Activated T-cell treated with anti-CD3 and anti-CD28 coated beads, Interleukin-2, amount 50 U/mL, for 72 hours (primary cell): Measurements from ENCODE around the gene EPS8. TPM values are rescaled to one million over a fixed set of nuclear protein-coding genes. Genes with fewer than 3 reads are reported as not detected.

Experiments
- ATAC-seq, 2 donors: fragments of 150-1000 bp; cut with Tn5 transposase; replicated peaks in 1 of 2; 2 replicates each; pipeline ENCODE4 v1.10.0; 2021; ENCODE audit warnings: moderate library complexity in 2 of 2, mild to moderate bottlenecking in 1 of 2
- DNase-seq, 2 donors: peaks; one replicate each; pipeline ENCODE4 v3.0.0; 2021 to 2022; ENCODE audit warnings: mixed read lengths in 1 of 2
- H3K27ac Mint-ChIP-seq: one replicate; pipeline ENCODE4 v1.8.0; 2022; ENCODE audit warnings: mild to moderate bottlenecking, moderate library complexity, mixed read lengths
- H3K27me3 Mint-ChIP-seq: one replicate; pipeline ENCODE4 v1.8.0; 2022; ENCODE audit warnings: low read depth, mixed read lengths
- H3K36me3 Mint-ChIP-seq, 2 donors: one replicate each; pipeline ENCODE4 v1.8.0; 2022; ENCODE audit warnings: mixed read lengths in 2 of 2, mild to moderate bottlenecking in 1 of 2; ENCODE audit not compliant: insufficient read depth in 2 of 2
- H3K4me1 Mint-ChIP-seq: one replicate; pipeline ENCODE4 v1.8.0; 2022; ENCODE audit warnings: low read depth, mixed read lengths
- H3K4me3 Mint-ChIP-seq, 2 donors: one replicate each; pipeline ENCODE4 v1.8.0; 2022; ENCODE audit warnings: mild to moderate bottlenecking in 2 of 2, mixed read lengths in 2 of 2, moderate library complexity in 2 of 2
- H3K9me3 Mint-ChIP-seq, 2 donors: one replicate each; pipeline ENCODE4 v1.8.0; 2022; ENCODE audit warnings: mixed read lengths in 2 of 2
- total RNA-seq, 2 donors: library from RNA; stranded (reverse); gene quantifications; one replicate each; pipeline ENCODE4 v1.2.3, GENCODE V29; 2022

EPS8 gene
- total RNA-seq, 2 donors from 2014 or later: 2.4 to 6.3 TPM

DNA sequence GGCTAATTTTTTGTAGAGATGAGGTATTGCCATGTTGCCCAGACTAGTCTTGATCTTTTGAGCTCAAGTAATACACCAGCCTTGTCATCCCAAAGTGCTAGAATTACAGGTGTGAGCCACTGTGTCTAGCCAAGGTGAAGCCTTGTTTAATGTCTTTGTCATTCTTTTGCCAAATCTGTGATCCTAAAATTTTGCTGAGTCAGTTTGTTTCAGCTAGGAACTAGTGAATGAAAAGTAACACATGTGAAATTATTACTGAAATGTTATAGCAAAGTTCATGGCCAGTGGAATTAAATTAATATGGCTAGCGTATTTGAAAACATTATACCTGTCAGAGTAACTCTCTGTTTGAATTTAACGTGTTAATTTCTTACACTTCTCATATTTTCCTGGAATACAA lies 26.5 kb upstream of the EPS8 start:
- no peak overlapping the region for H3K27ac Mint-ChIP-seq
- H3K4me3 Mint-ChIP-seq: no peak overlapping the region
- H3K36me3 Mint-ChIP-seq: peaks cover 0 to 2% of the 10 kb centered on the region in 2 donors
- ATAC-seq: no peak
- DNase-seq: no peak
- no peaks in the 10 kb centered on the region for H3K4me1 Mint-ChIP-seq
- peaks cover 0 to 4% of the 10 kb centered on the region in 2 donors for H3K9me3 Mint-ChIP-seq
- H3K27me3 Mint-ChIP-seq: peaks cover 7% of the 10 kb centered on the region

DNA sequence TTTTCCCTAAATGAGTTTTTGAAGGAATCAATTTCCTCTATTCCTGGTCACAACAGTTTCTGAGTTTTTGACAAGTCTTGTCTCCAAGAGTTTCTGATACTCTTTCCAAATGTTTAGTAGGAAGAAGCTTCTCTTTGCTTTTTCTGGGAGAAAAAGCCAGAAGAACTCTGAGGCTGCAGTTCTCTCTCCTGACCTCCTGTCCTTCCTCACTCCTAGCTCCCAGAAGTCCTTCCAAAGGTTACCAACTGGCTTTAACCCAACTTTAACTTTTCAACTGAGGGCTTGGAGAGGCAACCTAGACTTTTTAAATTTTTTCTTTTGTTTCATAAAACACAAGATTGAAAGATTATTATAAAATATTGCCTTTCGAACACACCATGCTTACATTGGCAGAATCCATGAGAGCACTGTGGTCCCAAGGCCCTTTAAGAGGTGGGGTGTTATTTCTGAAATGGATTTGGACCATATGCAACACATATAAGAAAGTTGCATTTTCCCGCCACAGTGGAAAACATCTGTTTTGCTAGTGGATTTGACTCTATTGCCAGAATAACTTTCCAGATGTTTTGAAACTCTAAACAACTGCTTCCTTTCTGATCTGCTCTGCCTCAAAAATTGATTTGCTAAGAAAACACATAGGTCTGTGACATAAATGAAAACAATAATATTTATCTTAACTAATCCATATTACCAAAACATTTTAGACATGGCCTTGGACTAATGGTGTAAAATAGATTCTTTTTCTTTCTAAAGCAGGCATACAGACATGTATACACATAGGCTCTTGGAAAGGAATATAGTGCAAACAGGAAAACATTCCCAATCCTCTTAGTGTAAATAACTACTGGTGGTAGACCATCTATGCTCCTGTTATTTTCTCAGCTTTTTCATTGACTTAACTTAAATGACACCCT lies 22.3 kb upstream of the EPS8 start:
- no peaks in the 10 kb centered on the region for H3K36me3 Mint-ChIP-seq
- no peak overlapping the region for H3K4me3 Mint-ChIP-seq
- H3K4me1 Mint-ChIP-seq: no peaks in the 10 kb centered on the region
- H3K9me3 Mint-ChIP-seq: no peaks in the 10 kb centered on the region
- peaks cover 7% of the 10 kb centered on the region for H3K27me3 Mint-ChIP-seq
- ATAC-seq: no peak
- no peak for DNase-seq
- no peak overlapping the region for H3K27ac Mint-ChIP-seq

DNA sequence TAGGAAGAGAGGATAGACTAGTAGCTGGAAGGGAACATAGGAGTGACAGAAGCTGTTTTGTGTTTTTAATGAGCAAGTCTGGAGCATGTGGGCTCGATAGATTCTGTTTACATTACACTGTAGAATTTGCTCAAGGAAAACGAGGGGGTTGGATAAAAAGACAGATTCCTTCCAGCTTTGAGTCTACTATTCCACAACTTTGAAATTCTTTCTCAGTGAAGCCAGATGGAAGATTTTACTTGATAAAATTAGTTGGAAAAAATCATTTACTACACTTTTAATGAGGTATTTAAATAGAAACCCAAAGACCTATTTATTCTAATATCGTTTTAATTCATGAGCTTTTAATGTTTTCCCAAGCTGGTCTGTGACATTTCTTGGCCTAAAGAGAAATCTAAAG lies 19.5 kb upstream of the EPS8 start:
- ATAC-seq (no peak), DNase-seq (no peak)
- Mint-ChIP-seq H3K4me3 (no peak overlapping the region), H3K27ac (no peak overlapping the region), H3K9me3 (no peaks in the 10 kb centered on the region), H3K36me3 (no peaks in the 10 kb centered on the region), H3K4me1 (no peaks in the 10 kb centered on the region), H3K27me3 (peaks cover 7% of the 10 kb centered on the region)

DNA sequence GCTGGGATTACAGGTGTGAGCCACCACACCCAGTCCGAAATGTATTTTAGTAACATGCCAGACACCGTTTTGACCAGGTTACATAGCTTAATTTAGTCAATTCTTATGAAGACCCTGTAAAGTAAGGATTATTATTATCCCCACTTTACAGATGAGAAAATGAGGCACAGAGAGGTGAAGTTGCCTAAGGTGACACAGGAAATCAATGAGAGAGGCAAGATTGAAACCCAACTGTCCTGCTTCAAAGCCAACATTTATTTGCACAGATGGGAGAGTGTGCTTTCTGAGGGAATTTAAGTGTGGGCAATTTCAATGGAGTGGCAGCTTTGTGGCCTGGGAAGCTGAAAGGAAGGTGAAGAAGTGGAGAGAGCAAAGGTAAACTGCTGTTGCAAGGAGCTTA lies 19.1 kb upstream of the EPS8 start:
- H3K27ac Mint-ChIP-seq: no peak overlapping the region
- DNase-seq (no peak), ATAC-seq (no peak)
- H3K36me3 Mint-ChIP-seq: no peaks in the 10 kb centered on the region
- H3K9me3 Mint-ChIP-seq: no peaks in the 10 kb centered on the region
- peaks cover 3% of the 10 kb centered on the region for H3K27me3 Mint-ChIP-seq
- no peaks in the 10 kb centered on the region for H3K4me1 Mint-ChIP-seq
- H3K4me3 Mint-ChIP-seq: no peak overlapping the region

GRCh38 chr12:15806826-15807225 lies 17.6 kb upstream of the EPS8 start:
- H3K9me3 Mint-ChIP-seq: no peaks in the 10 kb centered on the region
- H3K4me3 Mint-ChIP-seq: no peak overlapping the region
- no peaks in the 10 kb centered on the region for H3K27me3 Mint-ChIP-seq
- no peaks in the 10 kb centered on the region for H3K4me1 Mint-ChIP-seq
- no peak overlapping the region for H3K27ac Mint-ChIP-seq
- no peaks in the 10 kb centered on the region for H3K36me3 Mint-ChIP-seq
- DNase-seq (no peak), ATAC-seq (no peak)

GRCh38 chr12:15801770-15802744 lies 12.9 kb upstream of the EPS8 start:
- no peaks in the 10 kb centered on the region for H3K36me3 Mint-ChIP-seq
- no peak for ATAC-seq
- H3K27me3 Mint-ChIP-seq: peaks cover 13% of the 10 kb centered on the region
- no peak overlapping the region for H3K27ac Mint-ChIP-seq
- no peaks in the 10 kb centered on the region for H3K4me1 Mint-ChIP-seq
- no peak for DNase-seq
- no peak overlapping the region for H3K4me3 Mint-ChIP-seq
- H3K9me3 Mint-ChIP-seq: no peaks in the 10 kb centered on the region

DNA sequence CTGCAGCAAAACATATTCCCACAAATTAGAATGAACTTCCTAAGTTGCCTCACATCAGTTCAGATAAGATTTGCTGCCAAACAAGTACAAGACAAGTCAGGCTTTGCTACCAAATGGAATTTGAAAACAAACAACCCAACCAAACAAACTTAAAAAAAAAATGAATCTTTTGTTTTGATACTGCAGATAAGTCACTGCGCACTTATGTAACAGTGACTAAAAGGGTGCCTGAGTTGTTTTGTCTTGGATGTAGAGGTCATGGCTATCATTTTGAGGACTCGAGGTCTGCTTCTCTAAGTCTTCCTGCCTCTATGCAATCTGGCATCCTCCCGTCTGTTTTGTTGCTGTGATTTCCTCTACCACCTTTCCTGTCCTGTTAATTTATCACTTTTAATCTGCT lies 11.1 kb upstream of the EPS8 start:
- no peaks in the 10 kb centered on the region for H3K36me3 Mint-ChIP-seq
- H3K9me3 Mint-ChIP-seq: no peaks in the 10 kb centered on the region
- DNase-seq (no peak), ATAC-seq (no peak)
- peaks cover 13% of the 10 kb centered on the region for H3K27me3 Mint-ChIP-seq
- no peaks in the 10 kb centered on the region for H3K4me1 Mint-ChIP-seq
- no peak overlapping the region for H3K4me3 Mint-ChIP-seq
- H3K27ac Mint-ChIP-seq: no peak overlapping the region

GRCh38 chr12:15797818-15798217 lies 8.6 kb upstream of the EPS8 start:
- H3K27ac Mint-ChIP-seq: no peak overlapping the region
- H3K4me3 Mint-ChIP-seq: no peak overlapping the region
- no peaks in the 10 kb centered on the region for H3K9me3 Mint-ChIP-seq
- peaks cover 18% of the 10 kb centered on the region for H3K27me3 Mint-ChIP-seq
- H3K4me1 Mint-ChIP-seq: no peaks in the 10 kb centered on the region
- no peak for ATAC-seq
- H3K36me3 Mint-ChIP-seq: no peaks in the 10 kb centered on the region
- no peak for DNase-seq

DNA sequence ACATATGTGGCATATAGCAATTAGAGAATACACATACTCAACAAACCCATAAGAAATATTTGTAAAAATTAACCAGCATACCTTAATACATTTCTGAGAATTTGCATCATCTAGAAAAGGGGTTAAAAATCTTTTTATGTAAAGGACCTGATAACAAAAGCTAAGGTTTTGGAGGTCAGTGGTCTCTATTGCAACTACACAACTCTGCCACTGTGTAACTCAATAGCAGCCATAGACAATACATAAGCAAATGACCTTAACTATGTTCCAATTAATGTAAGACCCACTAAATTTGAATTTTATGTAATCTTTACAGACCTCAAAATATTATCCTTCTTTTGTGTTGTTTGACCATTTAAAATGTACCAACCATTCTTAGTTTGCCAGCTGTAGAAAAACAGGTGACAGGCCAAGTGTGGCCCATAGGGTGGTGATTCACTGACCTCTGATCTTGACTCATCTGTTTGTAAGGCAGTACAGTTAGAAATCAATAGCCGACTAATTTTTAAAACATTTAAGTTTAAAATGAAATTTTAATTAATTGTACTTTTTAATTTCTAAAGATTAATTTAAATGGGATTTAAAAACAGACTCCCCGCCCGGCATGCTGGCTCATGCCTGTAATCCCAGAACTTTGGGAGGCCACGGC lies 7.4 kb upstream of the EPS8 start:
- peaks cover 2% of the 10 kb centered on the region for H3K4me1 Mint-ChIP-seq
- H3K4me3 Mint-ChIP-seq: no peak overlapping the region
- H3K9me3 Mint-ChIP-seq: no peaks in the 10 kb centered on the region
- ATAC-seq: no peak
- no peak overlapping the region for H3K27ac Mint-ChIP-seq
- no peaks in the 10 kb centered on the region for H3K36me3 Mint-ChIP-seq
- H3K27me3 Mint-ChIP-seq: peaks cover 18% of the 10 kb centered on the region
- no peak for DNase-seq

DNA sequence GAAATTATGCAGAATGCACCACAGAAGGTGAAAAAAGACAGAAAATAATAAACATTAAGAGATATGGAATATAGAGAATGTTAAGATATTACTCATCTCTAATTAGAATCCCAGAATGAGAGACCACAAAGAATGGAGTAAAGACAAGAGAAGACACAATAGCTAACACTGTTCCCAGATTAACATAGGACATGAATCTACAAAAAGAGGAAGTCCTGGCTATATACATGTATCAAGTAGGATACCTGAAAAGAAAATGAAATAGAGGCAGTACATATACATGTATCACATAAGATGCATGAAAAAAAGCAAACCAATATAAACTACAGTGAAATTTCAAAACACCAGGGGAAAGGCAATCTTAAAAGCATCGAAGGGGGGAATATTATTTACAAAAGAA lies 5.6 kb upstream of the EPS8 start:
- no peak overlapping the region for H3K4me3 Mint-ChIP-seq
- ATAC-seq: no peak
- peaks cover 26% of the 10 kb centered on the region for H3K27me3 Mint-ChIP-seq
- no peaks in the 10 kb centered on the region for H3K9me3 Mint-ChIP-seq
- no peak for DNase-seq
- peaks cover 9% of the 10 kb centered on the region for H3K4me1 Mint-ChIP-seq
- no peak overlapping the region for H3K27ac Mint-ChIP-seq
- no peaks in the 10 kb centered on the region for H3K36me3 Mint-ChIP-seq

DNA sequence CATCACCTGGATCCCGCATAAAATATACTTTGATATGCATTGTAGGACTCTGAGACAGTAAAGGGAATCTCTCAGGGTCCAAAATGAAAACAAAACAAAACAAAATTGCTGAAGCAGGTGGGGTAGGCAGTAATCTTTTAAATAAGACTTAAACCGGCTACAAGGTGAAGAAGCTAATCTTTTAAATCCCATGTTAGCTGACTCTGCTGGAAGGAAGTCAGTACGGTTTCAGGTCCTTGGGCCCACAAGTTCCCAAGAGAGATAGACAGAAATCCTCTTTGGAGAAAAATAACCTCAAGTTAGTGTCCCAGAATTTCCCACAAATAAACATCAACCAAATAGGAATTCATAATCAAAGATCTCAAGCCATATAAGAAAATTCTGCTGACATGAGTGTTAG lies 5.0 kb upstream of the EPS8 start:
- H3K27ac Mint-ChIP-seq: no peak overlapping the region
- H3K9me3 Mint-ChIP-seq: no peaks in the 10 kb centered on the region
- no peak for ATAC-seq
- H3K4me1 Mint-ChIP-seq: peaks cover 12% of the 10 kb centered on the region
- H3K27me3 Mint-ChIP-seq: peaks cover 26% of the 10 kb centered on the region
- DNase-seq: no peak
- no peak overlapping the region for H3K4me3 Mint-ChIP-seq
- H3K36me3 Mint-ChIP-seq: no peaks in the 10 kb centered on the region

GRCh38 chr12:15788233-15789219 lies 662 bp downstream of the EPS8 start:
- Mint-ChIP-seq H3K27ac (no peak overlapping the region), H3K36me3 (no peaks in the 10 kb centered on the region), H3K27me3 (peaks cover 56% of the 10 kb centered on the region), H3K4me3 (peak overlapping the region; percentile 96 to 99), H3K9me3 (no peaks in the 10 kb centered on the region), H3K4me1 (peaks cover 23% of the 10 kb centered on the region)
- peak; percentile 43 to 60 for ATAC-seq
- peak; percentile 30 to 55 for DNase-seq
